LHCN-M2 (cell line): ENCODE results near the gene ZDHHC11. TPM values are rescaled to one million over a fixed set of nuclear protein-coding genes. Genes with fewer than 3 reads are reported as not detected.
A peak's percentile ranks its signal among the peaks of the same experiment; 100 is the strongest.

Experiments used
- DNase-seq: peaks from one replicate; pipeline ENCODE4 v3.0.0-alpha.2; 2012; ENCODE audit warnings: low read depth
- polyA plus RNA-seq: library from polyadenylated mRNA; unstranded; fragments of >200 nt; gene quantifications from one replicate; pipeline ENCODE4 v1.2.1, GENCODE V29; 2012; ENCODE audit warnings: missing spikeins
- total RNA-seq: library from RNA; depleted of rRNA; stranded (reverse); fragments of >200 nt; gene quantifications from 2 replicates; pipeline ENCODE4 v1.2.3, GENCODE V29; 2014; rRNA removed

Gene ZDHHC11
- total RNA-seq: 0.17 TPM in 1 of 2 replicates, not detected in the other
- 0.10 TPM for polyA plus RNA-seq

- no peak for DNase-seq
Observed at GRCh38 chr5:850511-851006, at the start of gene ZDHHC11. Gene ZDHHC11, minus strand, starts transcription at chr5:850986. Its CDS starts 384 bp downstream, at chr5:850602.

- DNase-seq: no peak
Observed at GRCh38 chr5:893711-894110, 42.9 kb upstream of the ZDHHC11 start.

- DNase-seq: no peak
Observed at GRCh38 chr5:893137-893506, 42.3 kb upstream of the ZDHHC11 start.

GRCh38 chr5:892394-893136 is 41.8 kb upstream of the ZDHHC11 start, which contains the start of the genes BRD9 and TRIP13:
Gene BRD9, minus strand, starts transcription at chr5:892801. Its CDS starts 144 bp downstream, at chr5:892657.
Gene TRIP13, plus strand, starts transcription at chr5:892884. Its CDS starts 115 bp downstream, at chr5:892999.
- peak; percentile 66 for DNase-seq

- peak; percentile 19 for DNase-seq
Observed at GRCh38 chr5:891837-892393, 41.1 kb upstream of the ZDHHC11 start.

- no peak for DNase-seq
Observed at GRCh38 chr5:891117-891836, 40.5 kb upstream of the ZDHHC11 start.

GRCh38 chr5:889075-889710 is 38.4 kb upstream of the ZDHHC11 start:
- DNase-seq: no peak

- DNase-seq: no peak
Observed at GRCh38 chr5:888638-889035, 37.9 kb upstream of the ZDHHC11 start.

- DNase-seq: peak; percentile 30
Observed at GRCh38 chr5:887947-888637, 37.3 kb upstream of the ZDHHC11 start.

GRCh38 chr5:886716-887325 is 36.0 kb upstream of the ZDHHC11 start:
- no peak for DNase-seq

- DNase-seq: no peak
Observed at GRCh38 chr5:886036-886435, 35.2 kb upstream of the ZDHHC11 start.

GRCh38 chr5:885529-885928 is 34.7 kb upstream of the ZDHHC11 start:
- no peak for DNase-seq

GRCh38 chr5:885127-885442 is 34.3 kb upstream of the ZDHHC11 start:
- DNase-seq: no peak

GRCh38 chr5:884345-885126 is 33.8 kb upstream of the ZDHHC11 start:
- no peak for DNase-seq

- DNase-seq: no peak
Observed at GRCh38 chr5:883475-884181, 32.8 kb upstream of the ZDHHC11 start.

- no peak for DNase-seq
Observed at GRCh38 chr5:882253-883183, 31.7 kb upstream of the ZDHHC11 start.

- DNase-seq: no peak
Observed at GRCh38 chr5:881551-881935, 30.8 kb upstream of the ZDHHC11 start.

GRCh38 chr5:880816-881550 is 30.2 kb upstream of the ZDHHC11 start:
- no peak for DNase-seq
